SK-N-SH (cell line): ENCODE data around the gene NNT.

Source experiments
- EZH2phosphoT487 ChIP-seq: fragments of 200-600 bp; sonication (generic); IDR thresholded peaks from 2 replicates; pipeline ENCODE4 v1.6.1; 2017; ENCODE audit warnings: low read depth, mixed run types, mild to moderate bottlenecking, antibody characterized with exemption, moderate library complexity, borderline replicate concordance
- FOSL2 ChIP-seq: IDR thresholded peaks from 2 replicates; pipeline ENCODE4 v1.4.0; 2012; ENCODE audit warnings: low read depth, mild to moderate bottlenecking, moderate library complexity, borderline replicate concordance
- IRF3 ChIP-seq: fragments of 150-350 bp; IDR thresholded peaks from 2 replicates; pipeline ENCODE4 v1.6.1; 2016; ENCODE audit warnings: mild to moderate bottlenecking, low read depth, low read length
- MAX ChIP-seq: IDR thresholded peaks from 2 replicates; pipeline ENCODE4 v1.4.0; 2012; ENCODE audit warnings: low read depth
- RAD21 ChIP-seq: IDR thresholded peaks from 2 replicates; pipeline ENCODE4 v1.6.1; 2012; ENCODE audit warnings: mild to moderate bottlenecking, low read length
- REST ChIP-seq: IDR thresholded peaks from 2 replicates; pipeline ENCODE4 v1.6.1; 2012; ENCODE audit warnings: mild to moderate bottlenecking, low read depth, low read length, moderate library complexity
- SMC3 ChIP-seq: IDR thresholded peaks from 2 replicates; pipeline ENCODE4 v1.6.1; 2012; ENCODE audit warnings: low read depth, low read length, improper control_type of control experiment
- TCF12 ChIP-seq: IDR thresholded peaks from 2 replicates; pipeline ENCODE4 v1.4.0; 2012
- TF ChIP-seq, protein P1 (sequence below): fragments of 200-600 bp; sonication (generic); IDR thresholded peaks from 2 replicates; pipeline ENCODE4 v1.6.1; 2017; ENCODE audit warnings: antibody characterized with exemption, mild to moderate bottlenecking, moderate library complexity
- TF ChIP-seq, protein P2 (sequence below): fragments of 150-350 bp; IDR thresholded peaks from 2 replicates; pipeline ENCODE4 v1.6.1; 2017; ENCODE audit warnings: antibody characterized with exemption, low read length, low read depth, borderline replicate concordance

DNA sequence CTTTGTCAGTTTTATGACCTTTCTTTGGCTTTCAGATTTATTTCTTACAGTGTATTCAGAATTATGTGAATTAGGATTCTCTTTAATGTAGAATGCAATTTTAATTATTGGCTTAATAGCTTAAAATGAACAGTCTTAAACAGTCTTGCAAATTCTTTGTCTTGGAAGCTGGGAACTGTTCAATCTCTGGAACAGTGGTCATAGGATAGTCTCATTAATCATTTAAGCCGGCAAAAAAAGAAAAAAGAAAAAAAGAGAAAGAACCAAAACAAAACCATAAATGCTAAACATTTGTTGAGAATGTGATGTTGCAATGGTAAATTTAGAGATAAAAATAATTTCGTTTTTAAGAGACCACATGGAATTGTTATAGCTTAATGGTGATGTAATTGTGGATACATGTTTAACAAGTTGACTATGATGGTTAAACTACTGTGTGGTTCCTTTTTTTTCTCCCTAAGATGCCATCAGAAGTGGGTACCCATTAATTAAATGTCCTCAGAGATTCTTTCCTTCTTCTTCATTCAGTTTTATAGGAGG is 61.6 kb downstream of the NNT start:
- TF ChIP-seq, protein P1, sequence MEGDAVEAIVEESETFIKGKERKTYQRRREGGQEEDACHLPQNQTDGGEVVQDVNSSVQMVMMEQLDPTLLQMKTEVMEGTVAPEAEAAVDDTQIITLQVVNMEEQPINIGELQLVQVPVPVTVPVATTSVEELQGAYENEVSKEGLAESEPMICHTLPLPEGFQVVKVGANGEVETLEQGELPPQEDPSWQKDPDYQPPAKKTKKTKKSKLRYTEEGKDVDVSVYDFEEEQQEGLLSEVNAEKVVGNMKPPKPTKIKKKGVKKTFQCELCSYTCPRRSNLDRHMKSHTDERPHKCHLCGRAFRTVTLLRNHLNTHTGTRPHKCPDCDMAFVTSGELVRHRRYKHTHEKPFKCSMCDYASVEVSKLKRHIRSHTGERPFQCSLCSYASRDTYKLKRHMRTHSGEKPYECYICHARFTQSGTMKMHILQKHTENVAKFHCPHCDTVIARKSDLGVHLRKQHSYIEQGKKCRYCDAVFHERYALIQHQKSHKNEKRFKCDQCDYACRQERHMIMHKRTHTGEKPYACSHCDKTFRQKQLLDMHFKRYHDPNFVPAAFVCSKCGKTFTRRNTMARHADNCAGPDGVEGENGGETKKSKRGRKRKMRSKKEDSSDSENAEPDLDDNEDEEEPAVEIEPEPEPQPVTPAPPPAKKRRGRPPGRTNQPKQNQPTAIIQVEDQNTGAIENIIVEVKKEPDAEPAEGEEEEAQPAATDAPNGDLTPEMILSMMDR = no peak
- TF ChIP-seq EZH2phosphoT487 (no peak), TCF12 (no peak), MAX (no peak), IRF3 (no peak), SMC3 (no peak), REST (no peak), RAD21 (no peak), FOSL2 (no peak)
- TF ChIP-seq, protein P2, sequence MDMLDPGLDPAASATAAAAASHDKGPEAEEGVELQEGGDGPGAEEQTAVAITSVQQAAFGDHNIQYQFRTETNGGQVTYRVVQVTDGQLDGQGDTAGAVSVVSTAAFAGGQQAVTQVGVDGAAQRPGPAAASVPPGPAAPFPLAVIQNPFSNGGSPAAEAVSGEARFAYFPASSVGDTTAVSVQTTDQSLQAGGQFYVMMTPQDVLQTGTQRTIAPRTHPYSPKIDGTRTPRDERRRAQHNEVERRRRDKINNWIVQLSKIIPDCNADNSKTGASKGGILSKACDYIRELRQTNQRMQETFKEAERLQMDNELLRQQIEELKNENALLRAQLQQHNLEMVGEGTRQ = no peak
